Panc1 (cell line): ENCODE measurements around the gene HNRNPF. TPM values are rescaled to one million over a fixed set of nuclear protein-coding genes. Genes with fewer than 3 reads are reported as not detected.

ENCODE experiments used
- ATAC-seq: fragments of 200-7000 bp; cut with Tn5 transposase; 2 replicates; pipeline ENCODE4 v1.9.1; 2020; ENCODE audit warnings: mild to moderate bottlenecking, moderate library complexity
- BruUV-seq: library from RNA; stranded (reverse); fragments of 400-500 nt; replicated peaks from 2 replicates; lab custom pipeline; 2021; lab: Mats Ljungman, UMichigan
- CTCF ChIA-PET: fragments of 300-600 bp; sonication (Branson Sonifier 250); formaldehyde crosslinking; loops from one replicate; lab custom pipeline; 2022; ENCODE audit warnings: antibody characterized with exemption; lab: Charles Lee
- POLR2A ChIA-PET: fragments of 300-600 bp; sonication (Branson Sonifier 250); formaldehyde crosslinking; loops from one replicate; lab custom pipeline; 2022; ENCODE audit warnings: antibody characterized with exemption; lab: Charles Lee
- DNase-seq: peaks from one replicate; pipeline ENCODE4 v3.0.0-alpha.2; 2010; ENCODE audit warnings: low read depth, low spot score
- H3K27ac ChIP-seq: 2 replicates; pipeline ENCODE4 v1.5.1; 2011; ENCODE audit warnings: mild to moderate bottlenecking, low read length, inconsistent platforms
- H3K27me3 ChIP-seq: fragments of 200-500 bp; sonication (Bioruptor generic); 2 replicates; pipeline ENCODE4 v1.6.0; 2014; ENCODE audit warnings: low read length, inconsistent platforms; ENCODE audit not compliant: control insufficient read depth, insufficient read depth
- H3K36me3 ChIP-seq: fragments of 200-500 bp; sonication (Bioruptor generic); 2 replicates; pipeline ENCODE4 v1.5.1; 2014; ENCODE audit warnings: inconsistent platforms, mild to moderate bottlenecking, low read length, moderate library complexity; ENCODE audit not compliant: control insufficient read depth, insufficient read depth
- H3K4me1 ChIP-seq: 2 replicates; pipeline ENCODE4 v1.5.1; 2011; ENCODE audit warnings: inconsistent platforms, mild to moderate bottlenecking, low read length, moderate library complexity; ENCODE audit not compliant: control insufficient read depth, insufficient read depth
- H3K4me3 ChIP-seq, 2 experiments: 2 replicates each; pipeline ENCODE4 v1.5.1; 2011 to 2012; ENCODE audit warnings: low read depth in 2 of 2, low read length in 2 of 2, mild to moderate bottlenecking in 2 of 2, inconsistent platforms in 1 of 2, moderate library complexity in 1 of 2
- H3K9me3 ChIP-seq: fragments of 200-500 bp; sonication (Bioruptor generic); 2 replicates; pipeline ENCODE4 v1.5.1; 2014; ENCODE audit warnings: low read depth, mild to moderate bottlenecking, inconsistent platforms, low read length, moderate library complexity; ENCODE audit not compliant: control insufficient read depth, insufficient read depth
- POLR2AphosphoS5 ChIP-seq: IDR thresholded peaks from 2 replicates; pipeline ENCODE4 v1.6.1; 2012; ENCODE audit warnings: mild to moderate bottlenecking, low read depth, low read length, moderate library complexity
- SIN3A ChIP-seq: IDR thresholded peaks from 2 replicates; pipeline ENCODE4 v1.6.1; 2012; ENCODE audit warnings: low read depth, mild to moderate bottlenecking, low read length, moderate library complexity, borderline replicate concordance; ENCODE audit not compliant: insufficient read depth
- TCF7L2 ChIP-seq: IDR thresholded peaks from 2 replicates; pipeline ENCODE4 v1.6.1; 2011; ENCODE audit warnings: mild to moderate bottlenecking, low read depth, low read length, inconsistent platforms
- in situ Hi-C: cut with HindIII; loops from 2 replicates; pipeline ENCODE4 v1.10.0; 2016; ENCODE audit warnings: low sequenced_read_pairs, low pct_unique_long_range_greater_than_20kb
- intact Hi-C: fragments of 100-400 bp; cut with micrococcal nuclease; formaldehyde crosslinking; loops from one replicate; pipeline ENCODE4 v1.10.0; 2022; ENCODE audit not compliant: unreplicated experiment
- total RNA-seq: library from RNA; stranded (reverse); gene quantifications from one replicate; pipeline ENCODE4 v1.2.1, GENCODE V29; 2021; ENCODE audit not compliant: unreplicated experiment
- TF ChIP-seq, protein P1 (sequence below), 2 experiments: IDR thresholded peaks; 2 replicates each; pipeline ENCODE4 v1.6.1; 2011 to 2012; ENCODE audit warnings: low read depth in 2 of 2, control low read depth in 1 of 2, low read length in 1 of 2, mild to moderate bottlenecking in 1 of 2, moderate library complexity in 1 of 2; ENCODE audit not compliant: insufficient read depth in 1 of 2
- TF ChIP-seq, protein P2 (sequence below): fragments of 450-650 bp; IDR thresholded peaks from 2 replicates; pipeline ENCODE4 v1.5.1; 2017; ENCODE audit warnings: mild to moderate bottlenecking

HNRNPF gene
- total RNA-seq, 1 experiment from 2014 or later: 466 TPM

DNA sequence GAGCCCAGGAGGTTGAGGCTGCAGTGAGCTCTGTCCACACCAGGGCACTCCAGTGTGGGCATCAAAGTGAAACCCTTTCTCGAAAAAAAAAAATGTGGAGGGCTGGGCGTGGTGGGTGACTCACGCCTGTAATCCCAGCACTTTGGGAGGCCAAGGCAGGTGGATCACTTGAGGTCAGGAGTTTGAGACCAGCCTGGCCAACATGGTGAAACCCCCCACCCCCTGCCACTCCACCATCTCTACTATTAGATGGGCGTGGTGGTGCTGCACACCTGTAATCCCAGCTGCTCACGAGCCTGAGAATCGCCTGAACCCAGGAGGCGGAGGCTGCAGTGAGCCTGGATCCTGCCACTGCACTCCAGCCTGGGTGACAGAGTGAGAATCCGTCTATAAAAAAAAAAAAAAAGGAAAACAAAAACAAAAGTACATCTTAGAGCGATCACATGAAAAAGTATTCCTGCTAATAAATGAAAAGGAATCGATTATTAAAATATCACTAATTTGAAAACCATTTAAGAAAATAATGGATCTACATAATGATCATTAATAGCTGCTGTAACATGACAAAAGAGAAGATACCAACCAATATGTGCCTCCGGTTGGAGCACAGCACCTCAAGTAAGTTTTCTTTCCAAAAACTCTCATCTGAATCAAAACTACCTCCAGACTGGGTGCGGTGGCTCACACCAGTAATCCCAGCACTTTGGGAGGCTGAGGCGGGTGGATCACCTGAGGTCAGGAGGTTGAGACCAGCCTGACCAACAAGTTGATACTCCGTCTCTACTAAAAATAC, 4.9 kb downstream of the HNRNPF start:
- POLR2A ChIA-PET: interaction anchor here (0.7 kb wide), 1 partner anchor 10 kb away, joined by 4 read pairs; no protein-coding TSS in a partner anchor
- Histone ChIP-seq H3K9me3 (no peaks in the 10 kb centered on the region), H3K36me3 (peaks cover 9% of the 10 kb centered on the region), H3K4me1 (peaks cover 50% of the 10 kb centered on the region), H3K27me3 (no peaks in the 10 kb centered on the region), H3K27ac (peak overlapping the region; percentile 92), H3K4me3 (peak overlapping the region; percentile 68 to 96)
- CTCF ChIA-PET: no interaction called here
- no TSS peak for BruUV-seq
- intact Hi-C loops (no loop called here), in situ Hi-C loops (no loop called here)
- no peak for TF ChIP-seq SIN3A
- TF ChIP-seq POLR2AphosphoS5: no peak
- TF ChIP-seq, protein P1, sequence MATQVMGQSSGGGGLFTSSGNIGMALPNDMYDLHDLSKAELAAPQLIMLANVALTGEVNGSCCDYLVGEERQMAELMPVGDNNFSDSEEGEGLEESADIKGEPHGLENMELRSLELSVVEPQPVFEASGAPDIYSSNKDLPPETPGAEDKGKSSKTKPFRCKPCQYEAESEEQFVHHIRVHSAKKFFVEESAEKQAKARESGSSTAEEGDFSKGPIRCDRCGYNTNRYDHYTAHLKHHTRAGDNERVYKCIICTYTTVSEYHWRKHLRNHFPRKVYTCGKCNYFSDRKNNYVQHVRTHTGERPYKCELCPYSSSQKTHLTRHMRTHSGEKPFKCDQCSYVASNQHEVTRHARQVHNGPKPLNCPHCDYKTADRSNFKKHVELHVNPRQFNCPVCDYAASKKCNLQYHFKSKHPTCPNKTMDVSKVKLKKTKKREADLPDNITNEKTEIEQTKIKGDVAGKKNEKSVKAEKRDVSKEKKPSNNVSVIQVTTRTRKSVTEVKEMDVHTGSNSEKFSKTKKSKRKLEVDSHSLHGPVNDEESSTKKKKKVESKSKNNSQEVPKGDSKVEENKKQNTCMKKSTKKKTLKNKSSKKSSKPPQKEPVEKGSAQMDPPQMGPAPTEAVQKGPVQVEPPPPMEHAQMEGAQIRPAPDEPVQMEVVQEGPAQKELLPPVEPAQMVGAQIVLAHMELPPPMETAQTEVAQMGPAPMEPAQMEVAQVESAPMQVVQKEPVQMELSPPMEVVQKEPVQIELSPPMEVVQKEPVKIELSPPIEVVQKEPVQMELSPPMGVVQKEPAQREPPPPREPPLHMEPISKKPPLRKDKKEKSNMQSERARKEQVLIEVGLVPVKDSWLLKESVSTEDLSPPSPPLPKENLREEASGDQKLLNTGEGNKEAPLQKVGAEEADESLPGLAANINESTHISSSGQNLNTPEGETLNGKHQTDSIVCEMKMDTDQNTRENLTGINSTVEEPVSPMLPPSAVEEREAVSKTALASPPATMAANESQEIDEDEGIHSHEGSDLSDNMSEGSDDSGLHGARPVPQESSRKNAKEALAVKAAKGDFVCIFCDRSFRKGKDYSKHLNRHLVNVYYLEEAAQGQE (IDR thresholded peaks at IDR 0.05; ENCODE audit: insufficient read depth in 1 of 2, low read depth in 2 of 2, low read length in 1 of 2): no peak
- TF ChIP-seq, protein P2, sequence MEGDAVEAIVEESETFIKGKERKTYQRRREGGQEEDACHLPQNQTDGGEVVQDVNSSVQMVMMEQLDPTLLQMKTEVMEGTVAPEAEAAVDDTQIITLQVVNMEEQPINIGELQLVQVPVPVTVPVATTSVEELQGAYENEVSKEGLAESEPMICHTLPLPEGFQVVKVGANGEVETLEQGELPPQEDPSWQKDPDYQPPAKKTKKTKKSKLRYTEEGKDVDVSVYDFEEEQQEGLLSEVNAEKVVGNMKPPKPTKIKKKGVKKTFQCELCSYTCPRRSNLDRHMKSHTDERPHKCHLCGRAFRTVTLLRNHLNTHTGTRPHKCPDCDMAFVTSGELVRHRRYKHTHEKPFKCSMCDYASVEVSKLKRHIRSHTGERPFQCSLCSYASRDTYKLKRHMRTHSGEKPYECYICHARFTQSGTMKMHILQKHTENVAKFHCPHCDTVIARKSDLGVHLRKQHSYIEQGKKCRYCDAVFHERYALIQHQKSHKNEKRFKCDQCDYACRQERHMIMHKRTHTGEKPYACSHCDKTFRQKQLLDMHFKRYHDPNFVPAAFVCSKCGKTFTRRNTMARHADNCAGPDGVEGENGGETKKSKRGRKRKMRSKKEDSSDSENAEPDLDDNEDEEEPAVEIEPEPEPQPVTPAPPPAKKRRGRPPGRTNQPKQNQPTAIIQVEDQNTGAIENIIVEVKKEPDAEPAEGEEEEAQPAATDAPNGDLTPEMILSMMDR: no peak
- TF ChIP-seq TCF7L2: no peak
- ATAC-seq: no peak
- DNase-seq: no peak

DNA sequence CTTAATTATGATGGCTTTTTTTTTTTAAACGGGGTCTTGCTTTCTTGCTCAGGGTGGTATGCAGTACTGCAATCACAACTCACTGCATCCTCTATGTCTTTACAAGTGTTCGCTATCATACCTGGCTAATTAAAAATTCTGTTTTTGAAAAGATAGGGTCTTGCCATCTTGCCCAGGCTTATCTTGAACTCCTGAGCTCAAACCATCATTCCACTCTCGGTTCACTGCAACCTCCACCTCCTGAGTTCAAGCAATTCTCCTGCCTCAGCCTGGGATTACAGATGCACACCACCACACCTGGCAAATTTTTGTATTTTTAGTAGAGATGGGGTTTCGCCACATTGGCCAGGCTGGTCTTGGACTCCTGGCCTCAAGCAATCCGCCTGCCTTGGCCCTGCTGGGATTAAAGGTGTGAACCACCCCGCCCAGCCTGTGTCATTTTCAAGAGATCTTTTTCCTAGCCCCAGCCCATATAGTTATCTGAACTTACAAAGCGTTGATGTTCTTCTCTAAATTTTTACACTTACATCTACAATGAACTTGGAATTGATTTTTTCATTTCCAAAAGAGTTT, 6.0 kb downstream of the HNRNPF start:
- no peaks in the 10 kb centered on the region for H3K9me3 ChIP-seq
- H3K4me1 ChIP-seq: peaks cover 57% of the 10 kb centered on the region
- peak overlapping the region in 1 of 2 experiments; percentile 1; a peak in 1 of 4 replicates for H3K4me3 ChIP-seq
- peaks cover 9% of the 10 kb centered on the region for H3K36me3 ChIP-seq
- ATAC-seq (no peak), DNase-seq (no peak)
- intact Hi-C loops (no loop called here), in situ Hi-C loops (no loop called here)
- no peak for TF ChIP-seq SIN3A
- no peak for TF ChIP-seq TCF7L2
- TF ChIP-seq POLR2AphosphoS5: no peak
- TF ChIP-seq, protein P1 (IDR thresholded peaks at IDR 0.05; ENCODE audit: insufficient read depth in 1 of 2, low read depth in 2 of 2, low read length in 1 of 2): no peak
- TF ChIP-seq, protein P2: no peak
- POLR2A ChIA-PET: interaction anchor here (0.7 kb wide), 1 partner anchor 9 kb away, joined by 7 read pairs; no protein-coding TSS in a partner anchor
- no peaks in the 10 kb centered on the region for H3K27me3 ChIP-seq
- BruUV-seq: TSS peak; percentile 3
- peak overlapping the region; percentile 76 for H3K27ac ChIP-seq
- CTCF ChIA-PET: no interaction called here
